Measurements from ENCODE around the gene CBX1.

DNA sequence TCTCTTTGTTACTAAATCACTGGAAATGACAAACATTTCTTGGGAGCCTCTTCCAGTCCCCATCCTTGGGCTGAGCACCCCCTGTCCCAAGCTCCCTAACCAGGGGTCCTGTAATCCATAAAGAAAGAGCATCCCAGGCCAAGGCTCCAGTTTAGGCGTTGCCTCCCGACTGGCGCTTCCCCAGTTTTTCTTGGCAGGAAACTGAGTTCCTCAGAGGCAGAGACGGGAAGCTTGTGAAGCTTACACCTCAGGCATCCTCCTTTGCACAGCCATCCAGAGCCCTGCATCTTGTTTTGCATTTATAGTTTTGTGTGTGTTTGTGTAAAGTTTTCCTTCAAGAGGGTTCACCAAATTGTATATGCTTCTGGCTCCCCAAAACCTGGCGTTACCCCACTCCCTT, 70.7 kb downstream of the CBX1 start:
- TF ChIP-seq, protein P1, sequence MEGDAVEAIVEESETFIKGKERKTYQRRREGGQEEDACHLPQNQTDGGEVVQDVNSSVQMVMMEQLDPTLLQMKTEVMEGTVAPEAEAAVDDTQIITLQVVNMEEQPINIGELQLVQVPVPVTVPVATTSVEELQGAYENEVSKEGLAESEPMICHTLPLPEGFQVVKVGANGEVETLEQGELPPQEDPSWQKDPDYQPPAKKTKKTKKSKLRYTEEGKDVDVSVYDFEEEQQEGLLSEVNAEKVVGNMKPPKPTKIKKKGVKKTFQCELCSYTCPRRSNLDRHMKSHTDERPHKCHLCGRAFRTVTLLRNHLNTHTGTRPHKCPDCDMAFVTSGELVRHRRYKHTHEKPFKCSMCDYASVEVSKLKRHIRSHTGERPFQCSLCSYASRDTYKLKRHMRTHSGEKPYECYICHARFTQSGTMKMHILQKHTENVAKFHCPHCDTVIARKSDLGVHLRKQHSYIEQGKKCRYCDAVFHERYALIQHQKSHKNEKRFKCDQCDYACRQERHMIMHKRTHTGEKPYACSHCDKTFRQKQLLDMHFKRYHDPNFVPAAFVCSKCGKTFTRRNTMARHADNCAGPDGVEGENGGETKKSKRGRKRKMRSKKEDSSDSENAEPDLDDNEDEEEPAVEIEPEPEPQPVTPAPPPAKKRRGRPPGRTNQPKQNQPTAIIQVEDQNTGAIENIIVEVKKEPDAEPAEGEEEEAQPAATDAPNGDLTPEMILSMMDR (conservative IDR thresholded peaks at IDR 0.05; ENCODE audit: low read length) = no peak
- no peak for TF ChIP-seq EZH2phosphoT487 (IDR thresholded peaks at IDR 0.05; ENCODE audit: borderline replicate concordance, low read depth, low read length)

Data from OCI-LY7 (cell line).